ENCODE data around the gene SENP6. TPM values are rescaled to one million over a fixed set of nuclear protein-coding genes. Genes with fewer than 3 reads are reported as not detected.
"Not testable (repeated sequence)": the region's sequence is repeated elsewhere in the genome, so short reads cannot be mapped to it uniquely, and the experiment has no call there.

SENP6 gene
- polyA plus RNA-seq, 1 of the 3 experiments (the other 2 are of a cell fraction), result 16.2 TPM

DNA sequence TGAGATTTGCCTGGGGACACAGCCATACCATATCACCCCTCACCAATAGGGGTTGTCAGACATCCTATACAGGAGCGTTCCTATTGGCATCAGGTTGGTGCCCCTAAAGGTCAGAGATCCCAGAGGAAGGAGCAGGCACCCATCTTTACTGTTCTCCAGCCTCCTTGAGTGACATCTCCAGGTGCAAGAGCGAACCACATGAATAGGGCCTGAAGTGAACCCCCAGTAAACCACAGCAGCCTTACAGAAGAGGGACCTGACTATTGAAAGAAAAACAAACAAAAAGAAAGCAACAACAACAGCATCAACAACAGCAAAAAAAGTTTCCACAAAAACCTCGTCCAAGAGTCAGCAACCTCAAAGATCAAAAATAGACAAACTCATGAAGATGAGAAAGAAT, 32.7 kb upstream of the SENP6 start:
- no peak for DNase-seq
- Histone ChIP-seq H3K79me2 (ENCODE audit: insufficient read depth) (no peaks in the 10 kb centered on the region), H3K4me3 (ENCODE audit: low read depth in 2 of 2, low read length in 1 of 2) (no peak overlapping the region), H3K27me3 (ENCODE audit: insufficient read depth) (no peaks in the 10 kb centered on the region), H3K4me2 (no peak overlapping the region), H3K4me1 (ENCODE audit: control insufficient read depth in 1 of 2, insufficient read depth in 2 of 2, low read depth in 1 of 2, low read length in 1 of 2) (no peaks in the 10 kb centered on the region), H2AFZ (ENCODE audit: low read depth) (no peak overlapping the region), H4K20me1 (ENCODE audit: insufficient read depth) (no peaks in the 10 kb centered on the region), H3F3A (replicated peaks; ENCODE audit: insufficient read depth) (no peaks in the 10 kb centered on the region), H3K9me3 (no peaks in the 10 kb centered on the region; the same call in 1 of the 2 replicates), H3K36me3 (replicated peaks in 1 of 2; ENCODE audit: control insufficient read depth in 1 of 2, insufficient read depth in 2 of 2, low read length in 1 of 2) (peaks cover 0 to 4% of the 10 kb centered on the region in 2 experiments), H3K27ac (ENCODE audit: low read depth in 2 of 2, low read length in 1 of 2) (no peak overlapping the region), H3K9me2 (no peaks in the 10 kb centered on the region), H3K9ac (no peak overlapping the region)
- ChIA-PET CTCF (no interaction called here), POLR2A (no interaction called here)
- TF ChIP-seq RCOR1 (IDR thresholded peaks at IDR 0.05; ENCODE audit: low read length) (no peak), EZH2phosphoT487 (IDR thresholded peaks at IDR 0.05; ENCODE audit: borderline replicate concordance, low read depth) (no peak), MXI1 (IDR thresholded peaks at IDR 0.05; ENCODE audit: low read depth, low read length) (no peak), TEAD4 (IDR thresholded peaks at IDR 0.05; ENCODE audit: borderline replicate concordance, insufficient read depth) (no peak)
- TF ChIP-seq, protein P1, sequence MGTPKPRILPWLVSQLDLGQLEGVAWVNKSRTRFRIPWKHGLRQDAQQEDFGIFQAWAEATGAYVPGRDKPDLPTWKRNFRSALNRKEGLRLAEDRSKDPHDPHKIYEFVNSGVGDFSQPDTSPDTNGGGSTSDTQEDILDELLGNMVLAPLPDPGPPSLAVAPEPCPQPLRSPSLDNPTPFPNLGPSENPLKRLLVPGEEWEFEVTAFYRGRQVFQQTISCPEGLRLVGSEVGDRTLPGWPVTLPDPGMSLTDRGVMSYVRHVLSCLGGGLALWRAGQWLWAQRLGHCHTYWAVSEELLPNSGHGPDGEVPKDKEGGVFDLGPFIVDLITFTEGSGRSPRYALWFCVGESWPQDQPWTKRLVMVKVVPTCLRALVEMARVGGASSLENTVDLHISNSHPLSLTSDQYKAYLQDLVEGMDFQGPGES (IDR thresholded peaks at IDR 0.05; ENCODE audit: low read depth, low read length), result no peak
- 45% methylated on average over 3 of the region's 3 CpGs for WGBS (ENCODE audit: low lambda C conversion rate)

GRCh38 chr6:75570671-75571070, 31.0 kb upstream of the SENP6 start:
- H3K4me3 ChIP-seq (ENCODE audit: low read depth in 2 of 2, low read length in 1 of 2); H2AFZ ChIP-seq (ENCODE audit: low read depth); H3K4me2 ChIP-seq; H3K27me3 ChIP-seq (ENCODE audit: insufficient read depth); H3K4me1 ChIP-seq (ENCODE audit: control insufficient read depth in 1 of 2, insufficient read depth in 2 of 2, low read depth in 1 of 2, low read length in 1 of 2); H3K9ac ChIP-seq; POLR2A ChIA-PET; H3K27ac ChIP-seq (ENCODE audit: low read depth in 2 of 2, low read length in 1 of 2); H3F3A ChIP-seq (replicated peaks; ENCODE audit: insufficient read depth); H3K36me3 ChIP-seq (replicated peaks in 1 of 2; ENCODE audit: control insufficient read depth in 1 of 2, insufficient read depth in 2 of 2, low read length in 1 of 2); H3K9me3 ChIP-seq; DNase-seq; H3K79me2 ChIP-seq (ENCODE audit: insufficient read depth); H3K9me2 ChIP-seq; H4K20me1 ChIP-seq (ENCODE audit: insufficient read depth); CTCF ChIA-PET: not testable (repeated sequence)
- 71% methylated on average over 6 of the region's 6 CpGs for WGBS (ENCODE audit: low lambda C conversion rate)

DNA sequence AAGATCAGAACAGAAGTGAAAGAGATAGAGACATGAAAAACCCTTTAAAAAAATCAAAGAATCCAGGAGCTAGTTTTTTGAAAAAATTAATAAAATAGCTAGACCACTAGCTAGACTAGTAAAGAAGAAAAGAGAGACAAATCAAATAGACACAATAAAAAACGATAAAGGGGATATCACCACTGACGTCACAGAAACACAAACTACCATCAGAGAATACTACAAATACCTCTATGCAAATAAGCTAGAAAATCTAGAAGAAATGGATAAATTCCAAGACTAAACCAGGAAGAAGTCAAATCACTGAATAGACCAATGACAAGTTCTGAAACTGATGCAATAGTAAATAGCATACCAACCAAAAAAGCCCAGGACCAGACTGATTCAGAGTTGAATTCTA, 29.6 kb upstream of the SENP6 start:
- Histone ChIP-seq H3K9me2 (no peaks in the 10 kb centered on the region), H2AFZ (ENCODE audit: low read depth) (no peak overlapping the region), H3K27ac (ENCODE audit: low read depth in 2 of 2, low read length in 1 of 2) (no peak overlapping the region), H3K27me3 (ENCODE audit: insufficient read depth) (no peaks in the 10 kb centered on the region), H3K9me3 (no peaks in the 10 kb centered on the region; the same call in 1 of the 2 replicates), H3K9ac (no peak overlapping the region), H3K36me3 (replicated peaks in 1 of 2; ENCODE audit: control insufficient read depth in 1 of 2, insufficient read depth in 2 of 2, low read length in 1 of 2) (peaks cover 0 to under 1% of the 10 kb centered on the region in 2 experiments), H3K4me3 (ENCODE audit: low read depth in 2 of 2, low read length in 1 of 2) (no peak overlapping the region), H3K4me1 (ENCODE audit: control insufficient read depth in 1 of 2, insufficient read depth in 2 of 2, low read depth in 1 of 2, low read length in 1 of 2) (no peaks in the 10 kb centered on the region), H3F3A (replicated peaks; ENCODE audit: insufficient read depth) (no peaks in the 10 kb centered on the region), H4K20me1 (ENCODE audit: insufficient read depth) (no peaks in the 10 kb centered on the region), H3K79me2 (ENCODE audit: insufficient read depth) (no peaks in the 10 kb centered on the region), H3K4me2 (no peak overlapping the region)
- no peak for DNase-seq
- ChIA-PET POLR2A (no interaction called here), CTCF (interaction anchor here (1.2 kb wide), 1 partner anchor 9 kb away, joined by 3 read pairs; no protein-coding TSS in a partner anchor)
- WGBS (ENCODE audit: low lambda C conversion rate), result 76% methylated on average over 2 of the region's 2 CpGs
- no peak for TF ChIP-seq NFIC (IDR thresholded peaks at IDR 0.05; ENCODE audit: borderline replicate concordance)
- no peak for TF ChIP-seq GABPA (IDR thresholded peaks at IDR 0.05; ENCODE audit: low read depth)
- no peak for TF ChIP-seq MEF2A (IDR thresholded peaks at IDR 0.05; ENCODE audit: borderline replicate concordance, low read depth)
- TF ChIP-seq ZBTB33 (IDR thresholded peaks at IDR 0.05; ENCODE audit: borderline replicate concordance, low read depth), result no peak
- TF ChIP-seq CHD2 (IDR thresholded peaks at IDR 0.05; ENCODE audit: low read length, partially characterized antibody), result no peak
- TF ChIP-seq, protein P2, sequence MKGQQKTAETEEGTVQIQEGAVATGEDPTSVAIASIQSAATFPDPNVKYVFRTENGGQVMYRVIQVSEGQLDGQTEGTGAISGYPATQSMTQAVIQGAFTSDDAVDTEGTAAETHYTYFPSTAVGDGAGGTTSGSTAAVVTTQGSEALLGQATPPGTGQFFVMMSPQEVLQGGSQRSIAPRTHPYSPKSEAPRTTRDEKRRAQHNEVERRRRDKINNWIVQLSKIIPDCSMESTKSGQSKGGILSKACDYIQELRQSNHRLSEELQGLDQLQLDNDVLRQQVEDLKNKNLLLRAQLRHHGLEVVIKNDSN (IDR thresholded peaks at IDR 0.05; ENCODE audit: borderline replicate concordance, low read depth), result no peak
- no peak for TF ChIP-seq GATA2 (CRISPR knock-in tag; IDR thresholded peaks at IDR 0.05)
- TF ChIP-seq SIN3A (IDR thresholded peaks at IDR 0.05; ENCODE audit: borderline replicate concordance, low read depth, low read length), result no peak

Measured in SK-N-SH (cell line).